Activated naive CD4-positive, alpha-beta T cell treated with anti-CD3 and anti-CD28 coated beads, Interleukin-2, amount 50 U/mL, for 24 hours (primary cell): ENCODE results near the gene CLCA1.
"Not testable (repeated sequence)": the region's sequence is repeated elsewhere in the genome, so short reads cannot be mapped to it uniquely, and the experiment has no call there.

ENCODE experiments used
- H3K27ac Mint-ChIP-seq: one replicate; pipeline ENCODE4 v1.8.0; 2021; ENCODE audit warnings: mild to moderate bottlenecking, mixed read lengths
- H3K27me3 Mint-ChIP-seq: one replicate; pipeline ENCODE4 v1.8.0; 2021; ENCODE audit warnings: mixed read lengths
- H3K36me3 Mint-ChIP-seq: one replicate; pipeline ENCODE4 v1.8.0; 2021; ENCODE audit warnings: mixed read lengths
- H3K4me1 Mint-ChIP-seq: one replicate; pipeline ENCODE4 v1.8.0; 2021; ENCODE audit warnings: mixed read lengths
- H3K4me3 Mint-ChIP-seq: one replicate; pipeline ENCODE4 v1.8.0; 2021; ENCODE audit warnings: mild to moderate bottlenecking, mixed read lengths
- H3K9me3 Mint-ChIP-seq: one replicate; pipeline ENCODE4 v1.8.0; 2021; ENCODE audit warnings: mixed read lengths

Gene CLCA1

DNA sequence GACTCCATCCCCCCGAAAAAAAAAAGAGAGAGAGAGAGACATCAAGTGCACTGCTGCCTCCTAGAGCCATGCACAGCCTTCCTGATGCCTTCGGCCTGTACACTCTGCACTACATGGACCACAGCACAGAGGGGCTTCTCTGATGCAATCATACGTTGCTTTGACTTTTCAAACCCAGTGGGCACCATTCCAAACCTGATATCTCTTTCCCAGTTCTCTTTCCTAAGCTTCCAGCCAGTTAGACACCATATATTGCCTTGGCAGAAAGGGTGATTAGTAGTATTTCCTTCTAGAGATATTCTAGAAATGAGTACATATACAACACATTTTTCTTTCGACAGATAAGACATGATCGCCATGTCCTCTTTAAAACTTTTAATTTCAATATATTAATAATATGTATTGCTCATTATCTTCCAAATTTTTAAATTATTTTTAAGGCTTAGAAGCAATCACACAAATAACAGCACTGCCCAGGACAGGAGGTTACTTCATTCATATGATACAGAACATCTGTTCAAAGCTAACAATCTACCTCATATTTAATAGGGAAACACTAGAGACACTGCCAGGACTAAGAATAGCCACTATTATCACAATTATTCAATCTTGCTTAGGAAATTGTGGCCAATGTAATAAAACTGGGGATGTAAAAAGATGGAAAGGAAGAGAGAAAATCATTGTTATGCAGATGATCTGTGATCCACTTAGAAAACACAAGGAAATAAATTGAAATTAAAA is 9.9 kb downstream of the CLCA1 start:
- H3K27me3 Mint-ChIP-seq, result peaks cover 2% of the 10 kb centered on the region
- no peak overlapping the region for H3K4me3 Mint-ChIP-seq
- H3K9me3 Mint-ChIP-seq, result no peaks in the 10 kb centered on the region
- no peak overlapping the region for H3K27ac Mint-ChIP-seq
- H3K4me1 Mint-ChIP-seq, result no peaks in the 10 kb centered on the region
- no peaks in the 10 kb centered on the region for H3K36me3 Mint-ChIP-seq

DNA sequence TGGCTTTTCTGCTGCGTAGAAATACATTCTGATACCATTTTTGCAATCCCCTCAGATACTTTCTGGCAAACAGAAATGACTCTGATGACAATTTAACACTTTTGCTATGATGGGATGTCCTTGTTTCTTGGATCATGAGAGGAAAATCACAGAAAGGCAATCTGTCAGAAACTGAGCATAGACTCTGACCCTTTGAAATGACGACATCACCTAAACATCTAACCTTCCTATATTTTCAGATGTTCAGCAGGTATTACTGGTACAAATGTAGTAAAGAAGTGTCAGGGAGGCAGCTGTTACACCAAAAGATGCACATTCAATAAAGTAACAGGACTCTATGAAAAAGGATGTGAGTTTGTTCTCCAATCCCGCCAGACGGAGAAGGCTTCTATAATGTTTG is 13.2 kb downstream of the CLCA1 start:
- Mint-ChIP-seq H3K4me1 (no peaks in the 10 kb centered on the region), H3K36me3 (no peaks in the 10 kb centered on the region), H3K4me3 (no peak overlapping the region), H3K27ac (no peak overlapping the region), H3K27me3 (peaks cover 2% of the 10 kb centered on the region), H3K9me3 (no peaks in the 10 kb centered on the region)

DNA sequence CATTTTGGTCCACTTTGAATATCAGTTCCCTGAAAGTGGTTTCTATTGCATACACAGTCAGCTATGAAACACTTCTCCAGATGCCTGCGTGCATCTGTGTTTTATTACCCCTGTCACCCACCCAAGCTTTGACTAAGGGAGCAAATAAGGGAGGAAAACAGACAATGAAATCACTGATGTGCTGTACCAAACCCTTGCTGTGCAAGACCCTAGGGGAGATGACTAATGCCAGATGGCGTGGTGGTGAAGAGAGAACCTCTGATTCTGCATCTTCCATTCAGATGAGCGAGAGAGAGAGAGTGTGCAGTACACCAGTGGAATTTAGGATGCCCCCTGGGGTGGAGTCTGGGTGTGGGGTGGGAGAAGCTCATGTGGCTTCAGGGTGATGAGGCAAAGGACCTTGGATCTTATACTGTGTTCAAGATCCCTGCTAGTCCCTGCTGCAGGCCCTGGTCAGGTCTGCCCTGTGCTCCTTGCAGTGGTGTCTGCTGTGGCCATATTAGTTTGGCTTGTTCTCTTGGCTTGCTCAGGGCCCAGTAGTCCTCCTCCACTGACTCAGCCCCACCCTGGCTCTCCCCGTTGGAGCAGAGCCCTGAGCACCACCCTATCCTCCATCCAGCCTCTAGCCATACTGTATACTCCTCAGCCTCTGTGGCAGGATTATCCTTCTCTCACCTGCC is 18.5 kb downstream of the CLCA1 start:
- H3K36me3 Mint-ChIP-seq, result no peaks in the 10 kb centered on the region
- no peak overlapping the region for H3K27ac Mint-ChIP-seq
- no peak overlapping the region for H3K4me3 Mint-ChIP-seq
- H3K9me3 Mint-ChIP-seq, result no peaks in the 10 kb centered on the region
- H3K4me1 Mint-ChIP-seq, result no peaks in the 10 kb centered on the region
- peaks cover 2% of the 10 kb centered on the region for H3K27me3 Mint-ChIP-seq

DNA sequence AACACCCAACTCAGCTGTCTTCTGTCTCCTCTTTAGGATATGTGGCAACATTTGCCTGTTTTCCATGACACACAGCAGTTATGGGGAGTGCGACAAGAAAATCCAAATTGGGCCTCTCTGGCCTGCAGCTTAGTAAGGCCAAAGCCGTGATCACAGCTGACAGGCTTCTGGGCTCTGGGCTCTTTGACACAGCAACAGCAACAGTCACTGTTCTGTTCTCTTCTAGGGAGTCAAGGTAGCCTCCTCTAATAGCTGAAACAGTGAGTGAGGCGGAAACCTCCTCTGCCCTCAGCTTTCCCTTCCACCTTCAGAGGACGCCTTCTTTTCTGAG is 19.0 kb downstream of the CLCA1 start:
- Mint-ChIP-seq H3K27me3 (peaks cover 2% of the 10 kb centered on the region), H3K4me3 (no peak overlapping the region), H3K4me1 (no peaks in the 10 kb centered on the region), H3K36me3 (no peaks in the 10 kb centered on the region), H3K9me3 (no peaks in the 10 kb centered on the region), H3K27ac (no peak overlapping the region)

DNA sequence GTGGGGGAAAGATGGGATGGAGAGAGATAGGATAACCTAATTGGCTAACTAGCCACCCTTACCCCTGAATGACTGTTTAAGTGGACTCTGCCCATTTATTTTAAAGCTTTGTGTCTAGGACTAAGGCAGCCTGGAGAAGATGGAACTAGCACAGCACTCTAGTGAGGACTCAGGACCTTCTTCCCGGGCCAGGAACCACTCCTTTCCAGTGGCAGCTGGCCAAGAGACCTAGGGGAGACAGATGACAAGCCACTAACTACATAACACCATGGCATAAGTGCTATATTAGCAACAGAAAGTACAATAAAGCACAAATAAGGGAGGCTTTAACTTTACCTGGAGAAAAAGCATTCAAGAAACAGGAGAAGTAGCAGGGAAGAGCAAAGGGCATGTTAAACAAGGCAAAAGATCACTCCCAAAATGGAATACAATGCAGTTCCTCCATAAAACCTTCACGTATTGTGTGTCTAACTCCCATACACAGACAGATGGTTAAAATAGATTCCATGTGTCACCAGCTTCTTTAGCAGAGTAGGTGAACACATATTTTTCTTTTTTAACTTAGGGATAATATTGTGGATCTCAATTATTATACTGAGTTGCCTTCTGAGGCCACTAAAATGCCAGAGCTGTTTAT is 20.6 kb downstream of the CLCA1 start:
- Mint-ChIP-seq H3K4me1 (no peaks in the 10 kb centered on the region), H3K27ac (no peak overlapping the region), H3K4me3 (no peak overlapping the region), H3K27me3 (peaks cover 2% of the 10 kb centered on the region), H3K9me3 (no peaks in the 10 kb centered on the region), H3K36me3 (no peaks in the 10 kb centered on the region)

DNA sequence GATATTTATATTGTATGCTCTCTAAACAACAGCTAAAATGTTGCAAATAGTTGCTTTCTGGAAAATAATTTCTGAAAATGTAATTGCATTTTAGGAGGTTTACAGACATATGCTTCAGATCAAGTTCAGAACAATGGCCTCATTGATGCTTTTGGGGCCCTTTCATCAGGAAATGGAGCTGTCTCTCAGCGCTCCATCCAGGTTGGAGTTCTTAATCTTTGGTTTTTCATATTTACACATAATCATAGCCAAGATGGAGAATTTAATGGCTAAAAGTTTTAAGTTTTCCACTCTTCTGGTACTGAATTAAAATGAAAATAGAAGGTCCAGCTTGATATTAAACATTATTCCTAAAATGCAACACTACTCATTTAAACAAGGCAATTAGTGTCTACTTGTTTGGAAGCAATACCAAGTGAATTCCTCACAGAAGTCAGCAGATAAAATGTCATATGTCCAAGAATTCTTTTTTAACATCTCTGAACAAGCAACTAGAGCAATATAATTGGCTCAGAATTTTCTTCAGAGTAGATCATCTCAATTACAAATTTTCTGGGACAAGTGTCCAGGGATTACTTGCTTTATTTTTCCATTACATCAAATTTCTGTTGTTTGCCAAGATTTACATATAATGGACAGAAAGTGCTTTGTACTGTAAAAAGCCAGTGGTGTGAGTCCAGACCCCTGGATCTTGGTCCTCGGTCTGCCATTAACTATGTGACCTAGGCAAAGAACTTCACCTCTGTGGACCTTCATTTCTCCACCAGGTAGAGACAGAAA is 22.6 kb downstream of the CLCA1 start:
- H3K27me3 Mint-ChIP-seq, result peaks cover 2% of the 10 kb centered on the region
- H3K9me3 Mint-ChIP-seq, result no peaks in the 10 kb centered on the region
- H3K27ac Mint-ChIP-seq, result no peak overlapping the region
- no peaks in the 10 kb centered on the region for H3K4me1 Mint-ChIP-seq
- no peaks in the 10 kb centered on the region for H3K36me3 Mint-ChIP-seq
- no peak overlapping the region for H3K4me3 Mint-ChIP-seq

DNA sequence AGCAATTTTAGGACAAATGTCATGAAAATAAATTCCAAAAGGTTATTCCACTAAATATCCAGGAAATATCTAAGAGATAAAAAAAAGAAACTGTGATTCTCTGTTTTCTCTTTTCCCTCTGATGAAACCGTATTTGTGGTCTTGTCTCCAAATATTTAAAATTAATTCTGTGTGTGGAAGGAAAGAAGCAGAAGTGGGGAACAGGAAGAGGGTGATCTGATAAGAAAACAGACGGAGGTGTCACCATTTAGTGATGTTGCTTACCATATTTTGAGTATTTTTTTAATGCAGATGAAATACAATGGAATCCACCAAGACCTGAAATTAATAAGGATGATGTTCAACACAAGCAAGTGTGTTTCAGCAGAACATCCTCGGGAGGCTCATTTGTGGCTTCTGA is 29.6 kb downstream of the CLCA1 start:
- Mint-ChIP-seq H3K4me1 (peaks cover 11% of the 10 kb centered on the region), H3K36me3 (no peaks in the 10 kb centered on the region), H3K9me3 (no peaks in the 10 kb centered on the region), H3K4me3 (no peak overlapping the region), H3K27me3 (peaks cover 1% of the 10 kb centered on the region), H3K27ac (no peak overlapping the region)

DNA sequence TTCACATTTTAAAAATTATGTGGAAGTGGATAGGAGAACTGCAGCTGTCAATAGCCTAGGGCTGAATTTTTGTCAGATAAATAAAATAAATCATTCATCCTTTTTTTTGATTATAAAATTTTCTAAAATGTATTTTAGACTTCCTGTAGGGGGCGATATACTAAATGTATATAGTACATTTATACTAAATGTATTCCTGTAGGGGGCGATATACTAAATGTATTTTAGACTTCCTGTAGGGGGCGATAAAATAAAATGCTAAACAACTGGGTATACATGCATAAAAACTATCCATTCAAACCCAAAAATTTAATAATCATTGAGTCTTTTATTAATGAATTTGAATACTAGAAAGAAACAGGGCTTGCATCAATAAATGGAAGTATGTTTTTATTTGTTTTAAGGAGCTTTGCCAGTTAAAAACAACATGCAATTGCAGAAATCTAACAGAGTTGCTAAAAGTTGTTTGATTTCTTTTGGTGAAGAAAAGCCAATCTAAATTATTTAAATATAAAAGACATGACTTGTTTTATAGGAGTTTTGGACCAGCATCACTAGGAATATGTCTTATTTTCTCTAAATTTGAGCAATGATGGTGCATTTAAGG is 31.4 kb downstream of the CLCA1 start:
- no peak overlapping the region for H3K27ac Mint-ChIP-seq
- H3K9me3 Mint-ChIP-seq, result no peaks in the 10 kb centered on the region
- peaks cover 11% of the 10 kb centered on the region for H3K4me1 Mint-ChIP-seq
- H3K27me3 Mint-ChIP-seq, result peaks cover 1% of the 10 kb centered on the region
- H3K36me3 Mint-ChIP-seq, result no peaks in the 10 kb centered on the region
- no peak overlapping the region for H3K4me3 Mint-ChIP-seq

DNA sequence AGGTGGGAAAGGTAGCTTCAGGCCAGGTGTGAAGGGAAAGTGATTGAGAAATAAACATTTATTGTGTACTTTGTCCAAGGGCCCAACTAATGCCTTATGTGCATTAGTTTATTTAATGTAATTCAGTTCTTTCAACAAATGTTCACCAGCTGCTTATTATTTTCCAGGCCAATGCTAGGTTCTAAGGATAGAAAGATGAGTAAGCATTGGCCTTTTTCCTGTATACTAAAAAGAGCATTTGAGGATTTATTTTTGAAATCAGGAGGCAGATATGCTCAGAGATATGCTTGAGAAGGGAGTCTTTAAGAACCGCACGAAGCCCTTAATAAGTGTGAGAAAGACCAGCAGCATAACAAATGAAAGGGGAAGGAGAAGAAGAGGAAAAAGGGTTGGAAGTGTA is 32.0 kb downstream of the CLCA1 start:
- H3K36me3 Mint-ChIP-seq, result no peaks in the 10 kb centered on the region
- H3K27ac Mint-ChIP-seq, result no peak overlapping the region
- H3K9me3 Mint-ChIP-seq, result no peaks in the 10 kb centered on the region
- peaks cover 1% of the 10 kb centered on the region for H3K27me3 Mint-ChIP-seq
- H3K4me3 Mint-ChIP-seq, result no peak overlapping the region
- H3K4me1 Mint-ChIP-seq, result peaks cover 11% of the 10 kb centered on the region

DNA sequence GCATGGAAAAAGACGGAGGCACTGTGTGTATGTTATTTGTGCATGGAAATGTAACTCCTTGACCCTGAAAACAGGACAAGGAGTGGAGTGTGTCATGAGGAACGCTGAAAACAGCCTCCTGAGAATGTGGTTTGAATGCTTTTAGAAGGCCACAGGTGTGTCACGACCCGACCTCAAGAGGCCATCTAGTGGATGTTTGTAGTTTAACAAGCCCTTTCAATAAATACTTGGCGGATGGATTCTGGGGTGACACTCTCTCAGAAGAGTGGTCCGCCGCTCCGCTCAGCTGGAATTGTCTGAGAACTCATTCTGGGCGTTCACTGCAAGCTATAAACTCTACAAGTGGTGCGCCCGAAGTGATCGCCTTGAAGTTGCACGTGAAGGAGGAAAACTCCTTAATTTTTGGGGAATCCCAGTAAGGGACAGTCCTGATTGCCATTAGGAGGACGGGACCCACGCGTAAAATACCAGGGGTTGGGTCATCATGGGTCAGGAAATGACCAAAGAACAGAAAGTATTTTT is 33.5 kb downstream of the CLCA1 start:
- H3K9me3 Mint-ChIP-seq, H3K27ac Mint-ChIP-seq, H3K36me3 Mint-ChIP-seq, H3K27me3 Mint-ChIP-seq: not testable (repeated sequence)
- Mint-ChIP-seq H3K4me1 (peaks cover 11% of the 10 kb centered on the region), H3K4me3 (peak overlapping the region; percentile 91)

DNA sequence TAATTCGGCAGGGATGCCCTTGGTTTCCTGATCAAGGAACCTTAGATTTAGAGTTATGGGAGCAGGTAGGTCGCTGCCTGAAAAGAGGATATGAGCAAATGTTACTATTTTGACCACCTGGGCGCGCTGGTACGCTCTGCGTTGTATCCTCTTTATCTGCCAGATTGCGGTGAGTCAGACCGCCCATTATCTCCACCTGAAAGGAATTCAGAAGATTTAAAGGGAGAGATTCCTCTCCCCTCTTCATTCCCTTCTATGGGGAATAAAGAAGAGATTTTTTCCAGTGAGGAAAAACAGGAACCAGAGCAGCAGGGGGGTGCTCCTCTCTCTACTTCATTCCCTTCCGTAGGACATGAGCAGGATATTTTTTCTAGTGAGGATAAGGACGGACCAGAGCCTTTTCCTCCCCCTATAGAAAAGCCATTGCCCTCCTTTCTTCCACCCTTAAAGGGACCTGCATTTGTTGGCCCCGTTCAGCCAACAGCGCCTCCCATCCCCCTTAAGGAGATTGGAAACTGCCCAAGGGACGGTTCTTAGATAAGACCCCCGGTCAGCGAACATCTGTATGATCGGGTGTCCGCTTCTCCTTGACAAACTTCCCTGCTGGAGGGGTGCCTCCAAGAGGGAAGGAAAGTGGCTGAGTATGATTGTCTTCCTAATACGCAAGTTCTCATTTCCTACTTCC is 34.1 kb downstream of the CLCA1 start:
- Mint-ChIP-seq H3K27me3 (no peaks in the 10 kb centered on the region), H3K27ac (no peak overlapping the region), H3K9me3 (no peaks in the 10 kb centered on the region), H3K4me1 (peaks cover 11% of the 10 kb centered on the region), H3K4me3 (peak overlapping the region; percentile 91), H3K36me3 (no peaks in the 10 kb centered on the region)

DNA sequence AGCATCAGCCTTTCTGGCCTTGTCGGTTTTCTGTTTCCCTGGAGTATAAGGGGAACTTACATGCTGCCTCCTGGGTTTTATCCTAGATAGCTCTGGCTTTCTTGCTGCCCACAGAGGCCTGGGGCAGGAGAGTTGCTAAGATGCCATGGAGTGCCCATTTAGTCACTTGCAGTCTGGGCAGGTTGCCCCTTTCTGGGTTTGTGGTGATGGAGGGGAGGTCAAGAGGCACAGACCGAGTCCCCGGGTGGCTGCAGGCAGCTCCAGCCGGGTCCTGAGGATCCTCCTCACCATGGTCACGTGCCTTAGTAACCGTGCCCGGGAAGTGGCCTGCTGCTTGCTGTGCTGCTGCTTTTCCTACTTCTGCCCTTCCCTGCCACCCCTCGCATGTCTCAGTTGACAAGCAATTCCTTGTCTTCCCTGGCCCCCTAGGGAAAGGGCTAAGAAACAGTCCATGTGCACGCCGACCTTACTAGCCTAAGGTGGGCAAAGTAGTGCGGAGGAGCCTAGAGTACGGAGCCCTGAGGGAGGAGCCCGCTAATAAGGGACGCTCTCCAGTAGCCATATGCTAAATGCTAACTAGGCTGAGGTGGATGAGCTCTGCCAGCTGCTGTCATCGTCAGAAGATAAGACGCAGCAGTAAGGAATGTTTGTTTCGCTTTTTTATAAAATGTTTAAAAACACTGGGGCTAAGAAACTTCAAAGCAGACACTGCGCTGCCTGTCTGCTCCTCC is 34.8 kb downstream of the CLCA1 start:
- H3K27ac Mint-ChIP-seq, result no peak overlapping the region
- H3K4me3 Mint-ChIP-seq, result peak overlapping the region; percentile 57
- H3K36me3 Mint-ChIP-seq, result no peaks in the 10 kb centered on the region
- H3K4me1 Mint-ChIP-seq, result peaks cover 11% of the 10 kb centered on the region
- H3K9me3 Mint-ChIP-seq, result no peaks in the 10 kb centered on the region
- no peaks in the 10 kb centered on the region for H3K27me3 Mint-ChIP-seq

DNA sequence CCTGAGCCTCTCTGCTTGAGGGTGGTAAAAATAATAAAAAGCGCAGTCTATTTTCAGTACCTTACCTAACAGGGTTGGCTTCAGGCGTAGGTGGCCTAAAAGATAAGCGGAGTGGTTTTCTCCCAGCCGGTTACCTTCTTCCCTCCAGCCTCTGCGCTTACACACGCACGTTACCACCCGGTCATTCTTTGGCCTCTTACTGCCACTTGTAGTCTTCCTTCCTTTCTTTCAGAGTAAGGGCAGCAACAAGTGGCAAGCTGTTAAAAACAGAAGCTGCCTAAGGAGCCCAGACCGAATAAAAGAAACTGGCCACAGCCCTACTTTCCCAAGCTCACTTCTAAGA is 35.4 kb downstream of the CLCA1 start:
- Mint-ChIP-seq H3K27ac (no peak overlapping the region), H3K9me3 (no peaks in the 10 kb centered on the region), H3K4me3 (no peak overlapping the region), H3K36me3 (no peaks in the 10 kb centered on the region), H3K4me1 (peaks cover 11% of the 10 kb centered on the region), H3K27me3 (no peaks in the 10 kb centered on the region)

DNA sequence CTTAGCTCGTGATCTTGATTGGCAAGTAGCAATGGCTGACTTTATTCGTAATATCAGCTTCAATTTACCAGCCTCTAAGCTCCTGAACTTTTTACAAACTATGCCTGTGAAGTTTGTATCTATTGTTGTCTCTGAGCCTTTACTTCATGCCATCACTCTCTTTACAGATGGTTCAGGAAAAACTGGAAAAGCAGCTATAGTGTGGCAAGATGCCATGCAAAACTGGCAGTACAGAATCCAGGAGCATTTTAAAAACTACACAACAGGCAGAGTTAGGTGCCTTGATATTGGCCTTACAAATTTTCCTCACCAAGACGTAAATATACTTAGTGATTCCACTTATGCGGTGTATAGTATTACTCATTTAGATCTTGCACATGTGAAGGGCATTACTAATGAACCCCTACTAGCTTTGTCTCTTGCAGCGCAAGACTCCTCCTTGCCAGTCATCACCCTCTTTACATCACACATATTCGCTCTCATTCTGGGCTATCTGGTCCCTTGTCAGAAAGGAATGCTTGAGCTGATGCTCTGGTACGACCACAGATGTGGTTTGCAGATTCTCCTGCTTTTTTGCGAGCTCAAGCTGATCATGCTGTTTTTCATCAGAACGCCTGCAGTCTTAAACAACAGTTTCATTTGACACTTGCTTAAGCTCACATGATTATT is 36.3 kb downstream of the CLCA1 start:
- no peak overlapping the region for H3K4me3 Mint-ChIP-seq
- H3K36me3 Mint-ChIP-seq, result no peaks in the 10 kb centered on the region
- peaks cover 11% of the 10 kb centered on the region for H3K4me1 Mint-ChIP-seq
- no peaks in the 10 kb centered on the region for H3K9me3 Mint-ChIP-seq
- no peaks in the 10 kb centered on the region for H3K27me3 Mint-ChIP-seq
- H3K27ac Mint-ChIP-seq, result no peak overlapping the region
